ENCODE results near the gene NKAIN2.
"Not testable (repeated sequence)": the region's sequence is repeated elsewhere in the genome, so short reads cannot be mapped to it uniquely, and the experiment has no call there.

Gene NKAIN2

DNA sequence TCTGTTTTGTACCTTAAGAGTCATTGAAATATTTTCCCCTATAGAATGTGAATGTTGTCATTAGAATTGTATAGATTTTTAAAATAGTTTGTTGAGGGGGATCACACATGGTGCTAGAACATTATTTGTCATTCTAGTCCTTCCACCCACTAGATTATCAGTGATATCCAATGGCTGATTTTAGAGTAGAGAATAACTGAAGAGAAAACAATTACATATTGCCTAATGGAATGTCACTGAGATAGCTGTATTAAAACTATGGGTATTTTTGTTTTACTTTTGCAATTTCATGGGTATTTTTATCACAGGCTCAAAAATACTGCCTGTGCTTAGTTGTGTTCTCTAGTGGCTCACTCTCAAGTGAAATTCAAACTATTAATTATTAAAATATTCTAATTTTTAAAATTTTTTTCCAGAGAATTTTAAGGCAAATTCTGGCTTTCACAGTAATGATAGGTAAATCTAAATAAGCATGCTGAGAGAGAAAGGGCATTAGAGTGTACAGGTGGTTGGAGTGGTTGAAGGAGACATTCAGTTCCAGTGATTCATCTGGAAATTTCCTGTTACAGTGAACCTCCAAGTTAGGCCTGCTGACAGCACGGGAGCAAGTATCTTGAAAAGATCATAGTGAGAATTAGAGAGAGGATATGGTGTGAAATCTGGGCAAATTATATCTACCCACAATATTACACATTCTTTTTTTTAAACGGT lies 399.6 kb downstream of the NKAIN2 start:
- DNase-seq (ENCODE audit: low read depth in 2 of 2): no peak

DNA sequence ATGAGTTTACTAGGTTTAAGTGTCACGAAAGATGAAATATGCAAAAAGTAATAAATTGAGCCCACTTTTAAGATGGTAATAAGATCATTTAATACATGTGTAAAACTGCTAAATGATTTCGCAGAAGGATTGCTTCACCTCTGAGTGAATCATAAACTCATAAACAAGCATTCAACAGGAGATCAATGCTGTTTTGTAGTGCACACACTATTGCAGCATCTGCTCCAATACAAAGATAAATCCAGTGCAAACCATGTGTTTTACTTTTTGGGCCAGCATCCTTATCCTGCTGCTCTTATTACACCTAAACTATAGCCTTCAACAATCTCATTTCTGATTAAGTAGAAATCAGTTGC lies 400.1 kb downstream of the NKAIN2 start:
- no peak for DNase-seq (ENCODE audit: low read depth in 2 of 2)

DNA sequence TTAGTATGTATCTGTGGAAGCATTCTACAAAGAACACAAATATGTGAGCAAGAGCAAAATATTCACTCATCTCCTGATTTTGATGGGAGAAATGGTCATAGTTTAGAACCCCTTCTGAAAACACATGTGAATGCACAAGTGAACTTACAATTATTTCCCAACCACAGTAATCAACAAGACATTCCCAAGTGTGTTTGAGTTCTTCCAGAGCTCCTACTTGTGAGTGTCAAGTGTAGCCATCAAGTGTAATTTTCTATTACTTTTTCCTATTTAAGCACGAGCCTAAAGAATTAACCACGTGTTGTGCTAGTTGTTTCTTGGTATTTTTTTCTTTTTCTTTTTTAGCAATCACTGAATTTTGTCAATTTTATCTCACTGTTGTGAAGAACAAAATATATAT lies 402.3 kb downstream of the NKAIN2 start:
- no peak for DNase-seq (ENCODE audit: low read depth in 2 of 2)

DNA sequence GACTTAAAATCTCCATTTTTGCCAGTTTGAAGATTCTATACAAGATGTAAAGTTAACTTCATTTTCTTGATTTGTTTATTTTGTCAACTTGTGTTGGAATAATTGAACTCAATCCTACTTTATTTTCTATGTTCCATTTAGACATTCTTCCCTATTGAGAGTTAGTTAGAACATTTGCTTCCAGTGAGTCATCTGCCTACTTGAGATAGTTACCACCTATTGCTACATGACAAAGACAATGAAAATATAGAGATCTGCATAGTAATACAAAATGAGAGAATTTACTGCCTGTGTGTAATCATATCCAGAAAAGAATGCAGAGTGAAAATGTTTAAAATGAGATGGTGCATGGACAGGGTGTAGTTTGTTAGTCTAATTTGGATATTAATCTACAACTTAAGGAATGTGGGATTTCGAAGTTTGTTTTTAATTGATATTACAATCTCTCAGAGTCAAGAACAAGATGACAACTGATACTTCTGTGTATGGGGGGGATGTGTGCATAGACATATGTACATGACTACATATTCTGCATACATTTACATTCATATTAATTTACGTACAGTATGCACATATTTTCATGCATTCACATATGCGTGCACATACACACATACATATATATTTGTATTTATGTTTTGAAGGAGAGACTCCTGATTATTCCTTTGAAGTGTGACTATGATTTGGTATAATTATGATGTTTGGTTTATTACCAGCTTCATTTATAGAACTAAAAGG lies 420.1 kb downstream of the NKAIN2 start:
- no peak for DNase-seq (ENCODE audit: low read depth in 2 of 2)

DNA sequence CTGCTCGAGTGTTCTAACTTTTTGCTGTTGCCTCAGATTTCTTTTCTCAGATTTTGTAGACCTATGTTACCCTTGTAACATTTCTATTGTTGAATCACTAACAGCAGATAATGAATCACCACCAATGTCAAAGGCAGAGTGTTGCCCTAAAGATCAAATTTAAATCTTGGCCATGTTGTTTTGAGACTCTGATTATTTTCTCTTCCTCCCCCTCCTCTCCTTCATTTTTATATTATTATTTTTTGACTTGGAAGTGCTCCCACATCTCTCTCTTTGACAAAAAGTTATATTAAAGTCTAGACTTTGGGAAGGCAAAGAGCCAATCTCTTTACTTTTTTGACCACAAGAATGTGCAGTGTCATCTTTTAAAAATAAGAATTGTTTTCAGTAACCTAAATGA lies 422.7 kb downstream of the NKAIN2 start:
- DNase-seq (ENCODE audit: low read depth in 2 of 2): no peak

DNA sequence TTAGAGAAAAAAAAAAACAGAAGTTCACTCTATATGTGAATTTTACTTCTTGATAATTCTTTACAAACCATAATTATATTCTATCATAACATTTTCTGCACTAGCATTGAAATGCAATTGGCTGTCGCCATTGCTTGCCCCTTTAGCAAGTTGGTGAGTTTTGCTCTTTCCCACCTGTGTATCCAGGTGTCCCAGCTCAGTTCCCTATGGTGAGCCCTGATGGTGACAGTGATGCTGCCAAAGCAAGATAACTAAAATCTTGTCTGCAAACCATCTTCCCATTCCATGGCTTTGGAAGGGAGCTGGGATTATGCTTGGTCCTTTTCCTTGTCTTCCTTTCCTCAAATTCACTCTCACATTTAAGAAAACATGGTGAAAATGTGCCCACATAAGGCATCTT lies 429.6 kb downstream of the NKAIN2 start:
- no peak for DNase-seq (ENCODE audit: low read depth in 2 of 2)

DNA sequence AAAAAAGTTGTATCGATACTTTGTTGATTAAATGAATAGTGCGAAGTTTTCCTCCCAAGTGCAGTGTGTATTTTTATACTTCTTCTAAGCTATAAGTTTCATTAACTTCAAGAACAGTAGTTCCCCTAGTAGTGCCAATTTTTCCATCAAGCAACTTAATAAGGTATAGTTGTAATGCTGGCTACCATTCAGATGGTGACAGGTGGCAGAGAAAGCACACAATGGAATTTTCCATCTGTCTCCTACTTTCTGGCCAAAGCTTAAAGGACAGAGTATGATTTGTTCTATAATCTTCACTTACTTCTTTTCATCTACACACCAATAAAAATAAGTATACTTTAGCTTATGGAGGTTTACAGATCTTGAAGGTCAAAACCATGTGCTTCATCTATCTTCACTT lies 431.1 kb downstream of the NKAIN2 start:
- no peak for DNase-seq (ENCODE audit: low read depth in 2 of 2)

DNA sequence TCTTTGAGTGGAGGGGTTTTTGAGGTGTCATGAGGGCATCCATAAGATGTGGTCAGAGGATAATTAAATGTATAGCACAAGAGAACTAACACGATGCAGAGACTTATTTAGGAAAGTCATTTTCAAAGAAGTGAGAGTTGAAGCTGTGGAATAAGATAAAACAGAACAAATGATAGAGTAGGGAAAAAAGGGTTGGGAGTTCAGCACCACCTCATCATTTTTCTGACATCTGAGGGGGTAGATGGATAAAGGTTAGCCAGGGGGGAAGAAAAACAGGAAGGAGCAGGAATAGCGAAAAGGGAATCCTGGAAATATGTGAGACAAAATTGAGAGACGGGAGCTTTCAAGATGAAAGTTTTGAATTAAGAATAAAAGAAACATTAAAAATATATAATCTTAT lies 434.2 kb downstream of the NKAIN2 start:
- no peak for DNase-seq (ENCODE audit: low read depth in 2 of 2)

DNA sequence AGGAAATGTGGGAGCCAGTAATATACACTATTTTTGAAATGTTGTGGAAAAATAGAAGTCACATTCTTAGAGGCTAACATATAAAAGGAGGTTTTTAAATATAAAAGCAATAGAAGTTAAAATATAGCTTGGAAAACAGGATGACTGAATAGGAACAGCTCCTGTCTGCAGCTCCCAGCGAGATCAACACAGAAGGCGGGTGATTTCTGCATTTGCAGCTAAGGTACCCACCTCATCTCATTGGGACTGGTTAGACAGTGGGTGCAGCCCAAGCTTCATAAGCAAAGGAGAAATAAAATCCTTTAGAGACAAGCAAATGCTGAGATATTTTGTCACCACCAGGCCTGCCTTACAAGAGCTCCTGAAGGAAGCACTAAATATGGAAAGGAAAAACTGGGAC lies 434.7 kb downstream of the NKAIN2 start:
- not testable (repeated sequence) for DNase-seq (ENCODE audit: low read depth in 2 of 2)

DNA sequence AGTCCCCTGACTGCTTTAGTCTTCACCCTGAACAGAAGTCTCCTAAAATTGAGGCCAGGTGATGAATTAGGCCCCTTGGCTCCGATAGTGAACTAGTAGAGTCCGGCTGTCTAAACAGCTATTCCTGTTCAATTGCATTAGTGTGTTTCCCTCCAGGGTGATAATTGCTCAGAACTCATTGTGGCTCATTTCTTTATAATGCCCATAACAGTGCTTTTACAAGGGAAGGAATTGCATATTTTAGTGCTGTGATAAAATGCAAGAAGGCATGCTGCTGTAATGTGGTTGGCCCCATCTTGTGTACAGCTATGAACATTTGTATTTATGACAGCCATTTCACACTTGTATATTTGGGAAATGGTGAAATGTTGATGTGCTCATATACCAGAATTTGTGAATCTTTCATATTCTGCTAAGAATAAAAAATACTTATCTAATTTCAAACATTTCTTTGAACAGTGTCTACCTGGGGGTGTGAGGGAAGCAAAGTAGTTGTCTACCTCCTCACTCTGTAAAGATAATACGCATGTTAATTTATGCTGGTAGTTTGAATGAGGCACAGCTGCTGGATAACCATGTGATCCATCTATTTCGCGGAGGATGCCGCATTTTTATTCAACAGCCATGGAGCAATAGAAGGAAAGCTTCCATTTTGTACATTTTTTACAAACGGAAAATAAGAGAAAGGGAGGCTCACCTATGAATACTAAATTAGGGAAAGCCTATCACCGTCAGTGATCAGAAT lies 451.4 kb downstream of the NKAIN2 start:
- DNase-seq (ENCODE audit: low read depth in 2 of 2): no peak

DNA sequence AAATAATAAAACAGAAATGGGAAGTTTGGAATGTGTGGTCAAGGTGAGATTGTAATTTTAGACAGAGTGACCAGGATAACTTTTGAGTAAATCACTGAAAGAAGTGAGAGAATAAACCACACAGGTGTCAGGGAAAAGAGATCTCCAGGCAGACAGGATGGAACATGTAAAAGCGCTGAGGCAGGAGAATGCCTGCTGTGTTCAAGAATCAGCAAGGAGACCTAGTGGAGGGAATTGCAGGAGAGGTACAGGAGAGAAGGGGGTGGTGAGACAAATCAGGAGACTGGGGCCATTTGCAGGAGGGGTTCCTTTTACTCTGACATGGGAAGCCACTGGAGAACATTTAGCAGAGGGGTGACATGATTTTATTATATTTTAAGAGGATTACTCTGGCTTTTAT lies 456.7 kb downstream of the NKAIN2 start:
- DNase-seq (ENCODE audit: low read depth in 2 of 2): no peak

DNA sequence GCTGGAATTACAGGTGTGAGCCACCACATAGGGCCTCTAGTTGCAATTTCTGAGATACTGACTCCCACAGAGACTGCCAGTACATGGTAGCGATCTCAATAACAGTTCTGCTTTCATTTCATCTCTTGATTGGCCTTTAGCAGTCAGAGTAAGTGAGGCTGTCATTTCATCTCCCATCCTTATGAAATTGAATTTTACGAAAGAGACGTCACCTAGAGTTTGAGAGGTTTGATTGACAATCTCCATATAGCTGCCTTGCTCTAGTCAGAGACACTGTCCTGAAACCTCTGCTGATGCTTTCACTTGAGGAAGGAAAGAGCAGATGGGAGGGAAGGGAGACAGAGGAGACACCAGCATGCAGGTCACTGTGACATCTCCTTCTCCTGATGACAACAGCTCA lies 466.1 kb downstream of the NKAIN2 start:
- DNase-seq (ENCODE audit: low read depth in 2 of 2): no peak

DNA sequence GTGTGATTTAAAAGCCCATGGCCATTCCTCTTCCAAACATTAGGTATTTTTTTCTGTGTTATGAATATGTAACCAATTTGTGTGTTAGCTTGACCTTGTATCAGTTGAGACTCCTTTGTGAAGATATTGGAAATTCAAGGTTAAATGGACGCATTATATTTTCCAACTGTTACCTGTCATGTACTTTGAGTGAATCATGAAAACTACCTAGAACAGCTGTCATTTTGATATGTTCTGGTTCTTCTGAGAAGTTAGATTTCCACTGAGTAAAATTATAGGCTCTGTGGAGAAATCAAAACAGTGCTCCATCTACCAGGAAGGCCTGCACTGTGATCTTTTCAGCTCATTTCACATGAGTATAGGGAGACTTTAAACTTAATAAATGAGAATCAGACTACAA lies 470.0 kb downstream of the NKAIN2 start:
- DNase-seq (ENCODE audit: low read depth in 2 of 2): no peak

DNA sequence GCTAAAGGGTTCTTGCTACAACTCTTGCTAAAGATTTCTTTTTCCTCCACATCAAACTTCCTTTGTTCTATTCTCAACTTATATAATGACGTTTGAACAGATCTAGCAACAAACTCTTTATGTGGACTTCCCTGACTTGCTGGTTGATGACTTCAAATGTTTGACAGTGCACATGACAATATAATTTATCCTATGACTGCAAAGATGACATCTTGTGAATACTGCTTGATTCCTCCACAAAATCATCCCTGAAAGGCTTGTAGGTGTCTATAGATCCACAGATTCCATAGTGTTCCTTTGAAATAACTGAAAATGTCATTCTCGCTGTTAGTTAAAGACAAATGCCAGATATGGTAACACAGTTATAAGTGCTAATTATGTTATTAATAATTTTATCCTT lies 478.9 kb downstream of the NKAIN2 start:
- DNase-seq (ENCODE audit: low read depth in 2 of 2): no peak

DNA sequence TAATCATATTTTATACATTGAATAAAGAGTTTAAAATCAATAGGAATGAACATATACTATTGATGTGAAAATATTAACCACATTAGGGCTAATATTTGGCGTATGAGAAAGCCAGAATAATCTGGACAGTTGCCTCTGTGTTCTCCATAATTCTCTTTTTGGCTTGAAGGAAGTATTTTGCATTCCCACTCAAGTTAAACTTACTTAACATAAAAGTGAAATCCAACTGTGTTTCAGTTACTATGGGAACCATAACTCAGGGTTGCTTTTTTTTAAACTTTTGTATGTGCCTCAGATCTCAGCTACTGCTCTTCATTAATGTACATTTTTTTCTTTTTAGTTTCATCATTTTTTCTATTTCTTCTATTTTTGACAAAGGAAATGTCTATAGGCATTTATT lies 479.8 kb downstream of the NKAIN2 start:
- no peak for DNase-seq (ENCODE audit: low read depth in 2 of 2)

DNA sequence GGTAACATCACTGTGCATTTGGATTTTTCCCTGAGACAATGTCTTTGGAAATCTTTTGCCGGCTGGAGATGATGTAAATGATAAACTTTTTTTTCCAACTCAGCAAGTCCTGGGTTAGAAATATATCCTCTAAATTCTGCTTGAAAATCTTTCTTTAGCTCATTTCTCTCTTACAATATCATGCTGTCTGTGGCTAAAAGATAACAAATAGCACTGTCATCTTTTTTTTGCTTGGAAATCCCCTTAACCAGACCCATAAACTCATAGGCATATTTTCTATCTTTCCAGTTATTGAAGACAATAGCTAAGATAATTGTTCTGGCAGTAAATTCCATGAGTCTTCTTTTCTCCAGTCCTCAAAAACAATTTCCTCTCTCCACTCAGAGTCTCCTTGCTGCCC lies 481.5 kb downstream of the NKAIN2 start:
- no peak for DNase-seq (ENCODE audit: low read depth in 2 of 2)

DNA sequence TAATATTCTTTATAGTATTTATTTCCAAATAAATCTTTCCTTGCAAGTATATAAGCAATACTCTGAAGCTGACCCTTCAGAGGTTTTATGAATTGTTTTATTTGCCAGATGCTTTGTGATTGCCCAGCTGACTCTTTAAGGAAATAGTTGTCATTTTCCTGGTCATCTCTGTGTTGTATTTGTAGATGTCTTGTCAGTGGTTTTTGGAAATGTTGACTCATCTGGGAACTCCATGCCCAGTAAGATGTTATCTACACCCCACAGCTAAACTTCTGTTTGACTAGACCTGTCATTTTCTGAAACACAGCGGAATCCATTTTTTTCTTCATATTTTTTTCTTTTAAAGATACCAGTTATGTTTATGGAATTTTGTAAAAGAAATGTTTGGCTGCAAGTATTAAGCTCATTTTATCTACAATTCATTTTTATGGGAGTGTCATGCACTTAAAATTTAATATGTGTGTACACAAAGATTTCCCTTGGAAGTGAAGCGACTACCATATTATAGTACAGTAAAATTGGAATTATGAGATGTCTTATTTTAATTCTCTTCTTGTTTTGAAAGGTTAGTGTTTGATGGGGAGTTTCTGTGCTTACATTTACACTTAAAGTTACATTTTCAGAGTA lies 491.0 kb downstream of the NKAIN2 start:
- no peak for DNase-seq (ENCODE audit: low read depth in 2 of 2)

DNA sequence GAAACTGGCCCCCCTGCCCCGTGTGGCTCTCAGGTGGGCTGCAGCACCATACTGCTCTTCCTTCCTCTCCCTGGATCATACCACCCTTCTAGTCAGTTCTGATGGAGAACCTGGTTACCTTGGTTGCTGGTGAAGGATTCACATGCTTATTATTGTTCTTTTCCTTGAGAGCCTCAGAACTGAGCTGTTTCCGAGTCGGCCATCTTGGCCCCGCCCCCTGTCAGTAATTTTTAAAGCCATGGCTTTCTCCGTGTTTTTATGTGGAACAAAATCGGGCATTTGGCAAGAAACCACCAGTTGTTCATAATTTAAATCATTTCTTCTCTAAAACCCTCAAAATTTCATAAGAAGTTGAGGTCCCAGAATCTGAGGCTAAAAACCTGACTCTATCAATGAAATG lies 493.8 kb downstream of the NKAIN2 start:
- no peak for DNase-seq (ENCODE audit: low read depth in 2 of 2)

DNA sequence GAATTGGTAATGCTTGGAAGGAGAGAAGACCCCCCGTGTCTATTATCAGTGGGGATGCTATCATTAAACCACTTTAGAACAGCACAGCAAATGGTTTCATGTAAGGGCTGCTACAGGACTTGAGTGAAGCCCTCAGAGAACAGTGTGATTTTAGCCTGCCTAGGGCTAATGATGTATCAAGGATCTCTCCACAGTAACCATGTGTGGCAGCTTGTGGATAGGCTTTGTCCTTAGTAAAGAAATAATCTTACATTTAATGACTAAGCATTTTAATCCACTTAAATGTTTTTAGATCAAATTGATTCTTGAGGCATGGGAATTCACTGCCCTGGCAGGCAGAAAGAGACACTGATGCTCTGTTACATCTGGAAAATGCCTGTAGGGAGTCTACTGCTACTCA lies 495.1 kb downstream of the NKAIN2 start:
- DNase-seq (ENCODE audit: low read depth in 2 of 2): no peak

DNA sequence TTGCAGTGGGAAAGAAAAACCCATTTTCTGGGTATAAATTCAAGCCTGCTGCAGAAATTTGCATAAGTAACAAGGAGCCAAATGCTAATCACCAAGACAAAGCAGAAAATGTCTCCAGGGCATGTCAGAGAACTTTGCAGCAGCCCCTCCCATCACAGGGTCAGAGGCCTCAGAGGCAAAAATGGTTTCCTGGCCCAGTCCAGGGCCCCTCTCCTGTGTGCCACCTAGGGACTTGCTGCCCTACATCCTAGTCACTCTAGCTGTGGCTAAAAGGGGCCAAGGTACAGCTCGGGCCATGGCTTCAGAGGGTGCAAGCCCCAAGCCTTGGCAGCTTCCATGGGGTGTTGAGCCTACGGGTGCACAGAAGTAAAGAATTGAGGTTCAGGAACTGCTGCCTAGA lies 497.2 kb downstream of the NKAIN2 start:
- not testable (repeated sequence) for DNase-seq (ENCODE audit: low read depth in 2 of 2)

DNA sequence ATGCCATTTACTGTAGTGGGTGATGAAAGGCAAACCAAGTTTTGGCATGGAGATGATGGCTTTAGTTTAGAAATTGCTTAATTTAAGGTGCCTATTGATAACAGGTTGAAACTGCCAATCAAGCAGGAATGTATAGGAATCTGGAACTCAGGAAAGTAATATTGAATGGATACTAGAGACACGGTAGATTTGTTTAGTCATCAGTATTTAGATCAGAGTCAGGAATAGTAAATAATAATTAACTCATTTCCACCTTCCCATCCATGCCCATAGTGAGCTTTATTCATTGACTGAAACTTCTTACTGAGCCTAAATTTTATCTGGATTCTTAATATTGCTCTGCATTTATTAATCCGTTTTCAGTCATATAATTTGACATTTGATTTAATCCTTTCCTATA lies 500.3 kb downstream of the NKAIN2 start:
- no peak for DNase-seq (ENCODE audit: low read depth in 2 of 2)

DNA sequence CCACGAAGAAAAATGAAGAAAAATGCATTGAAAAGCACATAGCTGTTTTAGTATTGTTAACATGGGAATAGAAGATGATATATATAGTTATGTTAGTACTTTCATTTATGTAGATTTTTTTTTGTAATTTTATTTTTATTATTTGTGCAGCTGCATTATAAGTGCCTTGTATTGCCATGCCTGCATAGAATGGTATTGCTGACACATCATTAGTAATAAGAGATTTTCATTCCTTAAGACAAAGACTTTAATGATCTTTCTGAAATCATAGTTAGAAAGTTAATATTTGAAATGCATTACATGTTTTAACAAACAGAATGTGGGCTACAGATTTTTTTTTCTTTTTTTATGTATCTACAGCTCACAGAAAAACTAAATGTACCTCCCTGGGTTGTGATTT lies 506.5 kb downstream of the NKAIN2 start:
- DNase-seq (ENCODE audit: low read depth in 2 of 2): no peak

DNA sequence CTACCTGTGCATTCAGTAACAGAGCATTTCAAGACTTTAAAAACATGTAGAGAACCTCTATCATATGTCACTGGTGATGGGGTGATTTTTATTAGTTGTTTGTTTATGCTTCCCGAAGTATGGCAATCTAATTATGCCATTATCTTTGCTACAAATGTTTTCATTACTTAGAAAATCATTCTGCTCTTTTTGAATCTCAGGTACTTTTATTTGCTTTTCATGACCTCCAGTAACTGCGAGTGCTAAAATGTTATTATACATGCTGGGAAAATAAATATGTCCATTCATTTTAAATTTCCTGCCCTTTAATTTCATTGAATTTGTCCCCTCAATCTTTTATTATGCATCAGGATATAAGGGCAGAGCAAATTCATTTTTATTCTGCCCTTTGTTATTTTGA lies 515.7 kb downstream of the NKAIN2 start:
- DNase-seq (ENCODE audit: low read depth in 2 of 2): no peak

Data from stimulated activated CD8-positive, alpha-beta memory T cell treated with anti-CD3 and anti-CD28 coated beads, Interleukin-7, amount 100 ng/mL, for 1 hour (primary cell).